GM23338 (cell line): ENCODE measurements around the gene IGFL4.

Experiments used
- CREB1 ChIP-seq: fragments of 250-450 bp; sonication (Bioruptor Pico); IDR thresholded peaks from 2 replicates; pipeline ENCODE4 v1.5.0; 2020; ENCODE audit warnings: low read depth, mild to moderate bottlenecking, moderate library complexity
- CTCF ChIP-seq, 2 experiments: fragments of 200-600 bp in 1 of 2; sonication (generic) in 1 of 2; conservative IDR thresholded peaks; 2 replicates each; pipeline versions ENCODE4 v1.5.1 to v1.6.1; 2016 to 2017; ENCODE audit warnings: antibody characterized with exemption in 2 of 2, low read depth in 2 of 2, mild to moderate bottlenecking in 2 of 2, moderate library complexity in 1 of 2
- EZH2 ChIP-seq: fragments of 200-600 bp; sonication (generic); IDR thresholded peaks from one replicate; pipeline ENCODE4 v1.8.0; 2017; ENCODE audit warnings: antibody characterized with exemption, mild to moderate bottlenecking, low read depth; ENCODE audit not compliant: unreplicated experiment
- POLR2AphosphoS5 ChIP-seq: IDR thresholded peaks from 2 replicates; pipeline ENCODE4 v1.6.1; 2016; ENCODE audit warnings: antibody characterized with exemption, low read depth
- REST ChIP-seq: IDR thresholded peaks from one replicate; pipeline ENCODE4 v1.6.1; 2018; ENCODE audit warnings: antibody characterized with exemption; ENCODE audit not compliant: unreplicated experiment
- STAT1 ChIP-seq: IDR thresholded peaks from one replicate; pipeline ENCODE4 v1.6.1; 2016; ENCODE audit warnings: antibody characterized with exemption; ENCODE audit not compliant: unreplicated experiment

GRCh38 chr19:46002678-46003275 is 38.0 kb downstream of the IGFL4 start:
- TF ChIP-seq CTCF (conservative IDR thresholded peaks at IDR 0.05; ENCODE audit: low read depth in 2 of 2): no peak
- no peak for TF ChIP-seq CREB1 (CRISPR knock-in tag)
- TF ChIP-seq STAT1: no peak
- no peak for TF ChIP-seq EZH2
- no peak for TF ChIP-seq REST
- TF ChIP-seq POLR2AphosphoS5: no peak
